Measurements from ENCODE around the gene PKHD1. TPM values are rescaled to one million over a fixed set of nuclear protein-coding genes. Genes with fewer than 3 reads are reported as not detected.

Gene PKHD1
- total RNA-seq, 2 experiments from 2014 or later, result not detected

GRCh38 chr6:52123251-52123650 is 35.8 kb upstream of the PKHD1 start:
- Mint-ChIP-seq H3K4me3 (no peak overlapping the region), H3K36me3 (no peaks in the 10 kb centered on the region), H3K4me1 (no peaks in the 10 kb centered on the region), H3K27me3 (peaks cover 36% of the 10 kb centered on the region), H3K9me3 (peaks cover 6% of the 10 kb centered on the region), H3K27ac (no peak overlapping the region)
- no peak for DNase-seq

- H3K27me3 Mint-ChIP-seq, result peaks cover 8% of the 10 kb centered on the region
- H3K4me1 Mint-ChIP-seq, result no peaks in the 10 kb centered on the region
- H3K27ac Mint-ChIP-seq, result no peak overlapping the region
- no peak overlapping the region for H3K4me3 Mint-ChIP-seq
- no peak for DNase-seq
- H3K36me3 Mint-ChIP-seq, result peaks cover under 1% of the 10 kb centered on the region
- H3K9me3 Mint-ChIP-seq, result peaks cover 6% of the 10 kb centered on the region
Measured at GRCh38 chr6:52117352-52117751, 29.9 kb upstream of the PKHD1 start.

GRCh38 chr6:52116605-52116948 is 29.2 kb upstream of the PKHD1 start:
- Mint-ChIP-seq H3K27me3 (peaks cover 16% of the 10 kb centered on the region), H3K4me3 (no peak overlapping the region), H3K9me3 (peaks cover 9% of the 10 kb centered on the region), H3K36me3 (peaks cover 3% of the 10 kb centered on the region), H3K27ac (no peak overlapping the region), H3K4me1 (no peaks in the 10 kb centered on the region)
- DNase-seq, result no peak

GRCh38 chr6:52115891-52116604 is 28.6 kb upstream of the PKHD1 start:
- H3K36me3 Mint-ChIP-seq, result peaks cover 3% of the 10 kb centered on the region
- H3K9me3 Mint-ChIP-seq, result peaks cover 6% of the 10 kb centered on the region
- no peak overlapping the region for H3K4me3 Mint-ChIP-seq
- no peak for DNase-seq
- H3K4me1 Mint-ChIP-seq, result no peaks in the 10 kb centered on the region
- H3K27ac Mint-ChIP-seq, result no peak overlapping the region
- peaks cover 20% of the 10 kb centered on the region for H3K27me3 Mint-ChIP-seq

GRCh38 chr6:52115145-52115741 is 27.8 kb upstream of the PKHD1 start:
- H3K4me3 Mint-ChIP-seq, result no peak overlapping the region
- peaks cover 6% of the 10 kb centered on the region for H3K9me3 Mint-ChIP-seq

GRCh38 chr6:52109171-52109571 is 21.8 kb upstream of the PKHD1 start:
- Mint-ChIP-seq H3K4me3 (no peak overlapping the region), H3K36me3 (peaks cover 3% of the 10 kb centered on the region), H3K9me3 (peaks cover 3% of the 10 kb centered on the region), H3K27ac (no peak overlapping the region), H3K27me3 (peaks cover 28% of the 10 kb centered on the region), H3K4me1 (no peaks in the 10 kb centered on the region)
- DNase-seq, result no peak

More at GRCh38 chr6:52115145-52115741, 27.8 kb upstream of the PKHD1 start:
- Mint-ChIP-seq H3K36me3 (peaks cover 3% of the 10 kb centered on the region), H3K27ac (no peak overlapping the region), H3K27me3 (peaks cover 20% of the 10 kb centered on the region), H3K4me1 (no peaks in the 10 kb centered on the region)
- no peak for DNase-seq

- H3K27me3 Mint-ChIP-seq, result peaks cover 34% of the 10 kb centered on the region
- H3K36me3 Mint-ChIP-seq, result peaks cover 3% of the 10 kb centered on the region
- peaks cover 3% of the 10 kb centered on the region for H3K9me3 Mint-ChIP-seq
- H3K4me3 Mint-ChIP-seq, result no peak overlapping the region
- no peak for DNase-seq
- no peaks in the 10 kb centered on the region for H3K4me1 Mint-ChIP-seq
- H3K27ac Mint-ChIP-seq, result no peak overlapping the region
Measured at GRCh38 chr6:52108128-52108527, 20.7 kb upstream of the PKHD1 start.

GRCh38 chr6:52106994-52107393 is 19.6 kb upstream of the PKHD1 start:
- Mint-ChIP-seq H3K36me3 (no peaks in the 10 kb centered on the region), H3K27me3 (peaks cover 30% of the 10 kb centered on the region), H3K27ac (no peak overlapping the region), H3K4me3 (no peak overlapping the region), H3K9me3 (no peaks in the 10 kb centered on the region), H3K4me1 (no peaks in the 10 kb centered on the region)
- no peak for DNase-seq

GRCh38 chr6:52104979-52105378 is 17.6 kb upstream of the PKHD1 start:
- H3K9me3 Mint-ChIP-seq, result no peaks in the 10 kb centered on the region
- H3K4me3 Mint-ChIP-seq, result no peak overlapping the region
- peaks cover 35% of the 10 kb centered on the region for H3K27me3 Mint-ChIP-seq

GRCh38 chr6:52103623-52104022 is 16.2 kb upstream of the PKHD1 start:
- Mint-ChIP-seq H3K27me3 (peaks cover 38% of the 10 kb centered on the region), H3K36me3 (no peaks in the 10 kb centered on the region), H3K9me3 (no peaks in the 10 kb centered on the region), H3K27ac (no peak overlapping the region), H3K4me3 (no peak overlapping the region), H3K4me1 (peaks cover 2% of the 10 kb centered on the region)
- no peak for DNase-seq

More at GRCh38 chr6:52104979-52105378, 17.6 kb upstream of the PKHD1 start:
- H3K36me3 Mint-ChIP-seq, result no peaks in the 10 kb centered on the region
- no peak overlapping the region for H3K27ac Mint-ChIP-seq
- H3K4me1 Mint-ChIP-seq, result no peaks in the 10 kb centered on the region
- no peak for DNase-seq

- peaks cover 2% of the 10 kb centered on the region for H3K4me1 Mint-ChIP-seq
- H3K36me3 Mint-ChIP-seq, result no peaks in the 10 kb centered on the region
- H3K4me3 Mint-ChIP-seq, result no peak overlapping the region
- no peak overlapping the region for H3K27ac Mint-ChIP-seq
- H3K9me3 Mint-ChIP-seq, result no peaks in the 10 kb centered on the region
- peaks cover 34% of the 10 kb centered on the region for H3K27me3 Mint-ChIP-seq
- DNase-seq, result no peak
Measured at GRCh38 chr6:52102405-52102804, 15.0 kb upstream of the PKHD1 start.

GRCh38 chr6:52098721-52099120 is 11.3 kb upstream of the PKHD1 start:
- Mint-ChIP-seq H3K4me3 (no peak overlapping the region), H3K27me3 (peaks cover 36% of the 10 kb centered on the region), H3K36me3 (no peaks in the 10 kb centered on the region), H3K9me3 (peaks cover 4% of the 10 kb centered on the region), H3K4me1 (peaks cover 2% of the 10 kb centered on the region), H3K27ac (no peak overlapping the region)
- no peak for DNase-seq

- no peak for DNase-seq
- peaks cover 4% of the 10 kb centered on the region for H3K9me3 Mint-ChIP-seq
- no peak overlapping the region for H3K27ac Mint-ChIP-seq
- H3K4me1 Mint-ChIP-seq, result peaks cover 2% of the 10 kb centered on the region
- H3K36me3 Mint-ChIP-seq, result no peaks in the 10 kb centered on the region
- no peak overlapping the region for H3K4me3 Mint-ChIP-seq
- peaks cover 16% of the 10 kb centered on the region for H3K27me3 Mint-ChIP-seq
Measured at GRCh38 chr6:52089758-52090348, 2.4 kb upstream of the PKHD1 start.

- Mint-ChIP-seq H3K27ac (no peak overlapping the region), H3K27me3 (peaks cover 22% of the 10 kb centered on the region), H3K4me1 (peaks cover 2% of the 10 kb centered on the region), H3K36me3 (no peaks in the 10 kb centered on the region), H3K9me3 (no peaks in the 10 kb centered on the region), H3K4me3 (no peak overlapping the region)
- DNase-seq, result no peak
Measured at GRCh38 chr6:52086741-52087140, 672 bp downstream of the PKHD1 start.

- Mint-ChIP-seq H3K36me3 (no peaks in the 10 kb centered on the region), H3K9me3 (no peaks in the 10 kb centered on the region), H3K27ac (no peak overlapping the region), H3K27me3 (peaks cover 31% of the 10 kb centered on the region), H3K4me3 (no peak overlapping the region), H3K4me1 (no peaks in the 10 kb centered on the region)
- no peak for DNase-seq
Measured at GRCh38 chr6:52081237-52081636, 6.2 kb downstream of the PKHD1 start.

All from activated naive CD8-positive, alpha-beta T cell treated with anti-CD3 and anti-CD28 coated beads for 36 hours (primary cell).